CD4-positive, alpha-beta T cell (primary cell): Measurements from ENCODE around the gene TMEM54. TPM values are rescaled to one million over a fixed set of nuclear protein-coding genes. Genes with fewer than 3 reads are reported as not detected.

Source experiments
- ATAC-seq: fragments of 200-7000 bp; cut with Tn5 transposase; one replicate; pipeline ENCODE4 v1.10.0; 2022; ENCODE audit warnings: mild to moderate bottlenecking; ENCODE audit not compliant: poor library complexity
- CTCF ChIA-PET: fragments of 350-600 bp; sonication (Branson Sonifier 250); formaldehyde crosslinking; loops from one replicate; lab custom pipeline; 2021; ENCODE audit warnings: antibody characterized with exemption, inconsistent platforms; lab: Charles Lee
- POLR2A ChIA-PET: fragments of 350-600 bp; sonication (Branson Sonifier 250); formaldehyde crosslinking; loops from one replicate; lab custom pipeline; 2021; ENCODE audit warnings: antibody characterized with exemption, inconsistent platforms; lab: Charles Lee
- DNase-seq, 14 experiments: peaks; one replicate each; pipeline ENCODE4 v3.0.0-alpha.2; 2013 to 2020; ENCODE audit warnings: mixed read lengths in 2 of 14
- H3K27ac ChIP-seq, 2 donors: one replicate each; pipeline versions ENCODE4 v1.5.1 to v1.7.0; 2013; ENCODE audit warnings: low read length in 2 of 2, low read depth in 1 of 2, mild to moderate bottlenecking in 1 of 2
- H3K27me3 ChIP-seq, 2 experiments: 1 replicate in 1 of 2; 2 replicates in 1 of 2; pipeline versions ENCODE4 v1.6.1 to v1.7.0; 2013; ENCODE audit warnings: low read length in 2 of 2, control low read depth in 1 of 2, mild to moderate bottlenecking in 1 of 2, moderate library complexity in 1 of 2; ENCODE audit not compliant: insufficient read depth in 2 of 2, control insufficient read depth in 1 of 2
- H3K36me3 ChIP-seq: one replicate; pipeline ENCODE4 v1.6.1; 2013; ENCODE audit warnings: low read length, control low read depth; ENCODE audit not compliant: insufficient read depth
- H3K4me1 ChIP-seq: one replicate; pipeline ENCODE4 v1.6.1; 2013; ENCODE audit warnings: low read length, control low read depth; ENCODE audit not compliant: insufficient read depth
- H3K4me3 ChIP-seq: one replicate; pipeline ENCODE4 v1.5.1; 2013; ENCODE audit warnings: mild to moderate bottlenecking, low read length, moderate library complexity
- H3K9me3 ChIP-seq, 2 experiments: 1 replicate in 1 of 2; 2 replicates in 1 of 2; pipeline versions ENCODE4 v1.6.1 to v1.7.0; 2013; ENCODE audit warnings: low read length in 2 of 2, mild to moderate bottlenecking in 2 of 2, control low read depth in 1 of 2, moderate library complexity in 1 of 2; ENCODE audit not compliant: control insufficient read depth in 1 of 2, insufficient read depth in 1 of 2
- H3K27ac Mint-ChIP-seq: one replicate; pipeline ENCODE4 v1.8.0; 2020; ENCODE audit warnings: mixed read lengths
- H3K27me3 Mint-ChIP-seq: one replicate; pipeline ENCODE4 v1.8.0; 2021; ENCODE audit warnings: mixed read lengths
- H3K36me3 Mint-ChIP-seq: one replicate; pipeline ENCODE4 v1.8.0; 2021; ENCODE audit warnings: low read depth, mixed read lengths
- H3K4me1 Mint-ChIP-seq: one replicate; pipeline ENCODE4 v1.8.0; 2021; ENCODE audit warnings: low read depth, mixed read lengths
- H3K4me3 Mint-ChIP-seq: one replicate; pipeline ENCODE4 v1.8.0; 2020; ENCODE audit warnings: mild to moderate bottlenecking, mixed read lengths
- H3K9me3 Mint-ChIP-seq: one replicate; pipeline ENCODE4 v1.8.0; 2020; ENCODE audit warnings: mixed read lengths
- intact Hi-C, 2 experiments: fragments of 100-400 bp; cut with DNase I in 1 of 2; cut with micrococcal nuclease in 1 of 2; formaldehyde crosslinking; loops; one replicate each; pipeline versions ENCODE4 v1.15.1 to v1.9.0; 2023 to 2025; cut with DNase I, micrococcal nuclease
- total RNA-seq, 174 experiments: library from RNA in 2 of 174; stranded (reverse) in 2 of 174; gene quantifications; one replicate each; pipeline ENCODE4 v1.2.3 and lab custom pipeline; 2021 to 2026
- TF ChIP-seq, protein P1 (sequence below): fragments of 200-600 bp; IDR thresholded peaks from one replicate; pipeline ENCODE4 v1.8.0; 2022; ENCODE audit warnings: antibody characterized with exemption, mild to moderate bottlenecking

The TMEM54 gene
- total RNA-seq, 2 experiments from 2014 or later: not detected

DNA sequence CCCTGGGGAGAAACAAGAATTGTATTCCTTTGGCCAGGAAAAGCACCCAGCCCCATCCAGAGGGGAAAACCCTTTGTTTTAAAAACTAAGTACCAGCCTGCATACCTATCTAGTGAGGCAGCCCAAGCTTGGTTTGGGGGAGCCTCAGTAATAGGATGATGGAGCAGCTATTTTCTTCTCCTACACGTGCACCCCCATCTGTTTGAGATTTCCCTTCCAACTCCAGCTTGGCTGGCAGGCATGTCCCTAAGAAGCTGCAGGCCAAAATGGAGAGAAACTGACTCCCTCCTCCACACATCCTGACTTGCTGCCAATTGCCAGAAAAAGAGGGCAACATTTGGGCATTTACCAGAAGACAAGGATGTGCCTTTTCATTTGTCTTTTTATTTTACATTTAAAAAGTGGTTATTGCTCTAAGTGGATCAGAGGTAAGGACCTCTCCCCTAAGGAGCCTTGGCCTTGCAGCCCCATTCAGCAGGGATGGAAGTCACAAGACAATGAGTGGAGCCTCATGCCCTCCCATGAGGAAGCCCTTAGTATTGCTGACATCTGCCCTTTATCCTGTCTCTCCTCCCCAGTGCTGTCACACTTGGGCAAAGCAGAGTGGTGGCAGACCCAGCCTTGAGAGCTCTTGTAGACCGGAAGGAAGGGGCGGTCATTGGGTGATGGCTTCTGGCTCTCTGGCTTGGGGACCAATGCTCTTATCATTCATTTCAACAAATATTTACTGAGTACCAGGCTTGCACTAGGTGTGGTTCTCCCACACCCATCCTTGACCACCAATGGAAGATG, 39.1 kb downstream of the TMEM54 start:
- DNase-seq (no peak), ATAC-seq (no peak)
- Histone ChIP-seq H3K4me3 (no peak overlapping the region), H3K4me1 (no peaks in the 10 kb centered on the region), H3K27me3 (no peaks in the 10 kb centered on the region), H3K27ac (no peak overlapping the region), H3K36me3 (peaks cover 28% of the 10 kb centered on the region), H3K9me3 (no peaks in the 10 kb centered on the region)
- no peaks in the 10 kb centered on the region for H3K4me1 Mint-ChIP-seq
- H3K27me3 Mint-ChIP-seq: no peaks in the 10 kb centered on the region
- TF ChIP-seq, protein P1, sequence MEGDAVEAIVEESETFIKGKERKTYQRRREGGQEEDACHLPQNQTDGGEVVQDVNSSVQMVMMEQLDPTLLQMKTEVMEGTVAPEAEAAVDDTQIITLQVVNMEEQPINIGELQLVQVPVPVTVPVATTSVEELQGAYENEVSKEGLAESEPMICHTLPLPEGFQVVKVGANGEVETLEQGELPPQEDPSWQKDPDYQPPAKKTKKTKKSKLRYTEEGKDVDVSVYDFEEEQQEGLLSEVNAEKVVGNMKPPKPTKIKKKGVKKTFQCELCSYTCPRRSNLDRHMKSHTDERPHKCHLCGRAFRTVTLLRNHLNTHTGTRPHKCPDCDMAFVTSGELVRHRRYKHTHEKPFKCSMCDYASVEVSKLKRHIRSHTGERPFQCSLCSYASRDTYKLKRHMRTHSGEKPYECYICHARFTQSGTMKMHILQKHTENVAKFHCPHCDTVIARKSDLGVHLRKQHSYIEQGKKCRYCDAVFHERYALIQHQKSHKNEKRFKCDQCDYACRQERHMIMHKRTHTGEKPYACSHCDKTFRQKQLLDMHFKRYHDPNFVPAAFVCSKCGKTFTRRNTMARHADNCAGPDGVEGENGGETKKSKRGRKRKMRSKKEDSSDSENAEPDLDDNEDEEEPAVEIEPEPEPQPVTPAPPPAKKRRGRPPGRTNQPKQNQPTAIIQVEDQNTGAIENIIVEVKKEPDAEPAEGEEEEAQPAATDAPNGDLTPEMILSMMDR: no peak
- ChIA-PET POLR2A (no interaction called here), CTCF (interaction anchor here (1.2 kb wide), 1 partner anchor 15 kb away, joined by 4 read pairs; no protein-coding TSS in a partner anchor)
- intact Hi-C loops: no loop called here
- H3K4me3 Mint-ChIP-seq: no peak overlapping the region
- H3K27ac Mint-ChIP-seq: no peak overlapping the region
- H3K9me3 Mint-ChIP-seq: no peaks in the 10 kb centered on the region
- peaks cover 54% of the 10 kb centered on the region for H3K36me3 Mint-ChIP-seq

DNA sequence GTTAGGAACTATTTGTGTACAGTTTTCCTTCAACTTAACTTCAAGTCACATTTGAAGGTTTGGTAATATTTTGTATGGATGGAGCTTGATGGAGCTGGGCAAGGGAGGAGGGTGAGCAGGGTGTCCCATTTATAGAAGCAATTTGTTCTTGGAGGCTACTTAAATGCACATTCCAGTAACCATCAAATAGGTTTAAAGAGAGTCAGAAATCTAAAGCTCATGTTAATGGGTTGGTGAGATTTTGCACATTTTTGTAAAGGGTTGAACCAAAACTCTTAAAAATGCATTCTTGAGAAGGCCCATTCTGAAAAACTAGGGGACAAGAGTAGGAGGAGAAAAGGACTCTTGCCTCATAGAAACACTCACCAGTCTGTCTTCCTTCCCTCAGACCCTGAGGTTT, 40.6 kb downstream of the TMEM54 start:
- H3K4me1 ChIP-seq: no peaks in the 10 kb centered on the region
- DNase-seq (no peak), ATAC-seq (no peak)
- no peak overlapping the region for H3K4me3 ChIP-seq
- ChIA-PET POLR2A (no interaction called here), CTCF (interaction anchor here (1.1 kb wide), 1 partner anchor 12 kb away, joined by 3 read pairs; no protein-coding TSS in a partner anchor)
- Mint-ChIP-seq H3K36me3 (peaks cover 69% of the 10 kb centered on the region), H3K27me3 (no peaks in the 10 kb centered on the region), H3K4me1 (no peaks in the 10 kb centered on the region), H3K27ac (no peak overlapping the region), H3K9me3 (no peaks in the 10 kb centered on the region), H3K4me3 (no peak overlapping the region)
- H3K27me3 ChIP-seq: no peaks in the 10 kb centered on the region
- TF ChIP-seq, protein P1: no peak
- intact Hi-C loops: no loop called here
- H3K9me3 ChIP-seq: no peaks in the 10 kb centered on the region
- no peak overlapping the region for H3K27ac ChIP-seq
- peaks cover 43% of the 10 kb centered on the region for H3K36me3 ChIP-seq

GRCh38 chr1:32859915-32860314, 41.3 kb downstream of the TMEM54 start:
- intact Hi-C loops: no loop called here
- H3K36me3 Mint-ChIP-seq: peaks cover 76% of the 10 kb centered on the region

More at GRCh38 chr1:32859915-32860314, 41.3 kb downstream of the TMEM54 start:
- Mint-ChIP-seq H3K4me3 (no peak overlapping the region), H3K27me3 (no peaks in the 10 kb centered on the region), H3K4me1 (no peaks in the 10 kb centered on the region), H3K9me3 (no peaks in the 10 kb centered on the region), H3K27ac (no peak overlapping the region)
- Histone ChIP-seq H3K36me3 (peaks cover 49% of the 10 kb centered on the region), H3K27me3 (no peaks in the 10 kb centered on the region), H3K4me1 (no peaks in the 10 kb centered on the region), H3K27ac (no peak overlapping the region), H3K9me3 (no peaks in the 10 kb centered on the region), H3K4me3 (no peak overlapping the region)
- TF ChIP-seq, protein P1: no peak
- ChIA-PET CTCF (interaction anchor here (1.1 kb wide), 1 partner anchor 12 kb away, joined by 3 read pairs; no protein-coding TSS in a partner anchor), POLR2A (no interaction called here)
- no peak for DNase-seq
- ATAC-seq: no peak
